ENCODE measurements around the gene LBR. TPM values are rescaled to one million over a fixed set of nuclear protein-coding genes. Genes with fewer than 3 reads are reported as not detected.

The LBR gene
- total and polyA plus RNA-seq, 2 of the 4 experiments (the other 2 are of a cell fraction), result 21.3 to 24.9 TPM

DNA sequence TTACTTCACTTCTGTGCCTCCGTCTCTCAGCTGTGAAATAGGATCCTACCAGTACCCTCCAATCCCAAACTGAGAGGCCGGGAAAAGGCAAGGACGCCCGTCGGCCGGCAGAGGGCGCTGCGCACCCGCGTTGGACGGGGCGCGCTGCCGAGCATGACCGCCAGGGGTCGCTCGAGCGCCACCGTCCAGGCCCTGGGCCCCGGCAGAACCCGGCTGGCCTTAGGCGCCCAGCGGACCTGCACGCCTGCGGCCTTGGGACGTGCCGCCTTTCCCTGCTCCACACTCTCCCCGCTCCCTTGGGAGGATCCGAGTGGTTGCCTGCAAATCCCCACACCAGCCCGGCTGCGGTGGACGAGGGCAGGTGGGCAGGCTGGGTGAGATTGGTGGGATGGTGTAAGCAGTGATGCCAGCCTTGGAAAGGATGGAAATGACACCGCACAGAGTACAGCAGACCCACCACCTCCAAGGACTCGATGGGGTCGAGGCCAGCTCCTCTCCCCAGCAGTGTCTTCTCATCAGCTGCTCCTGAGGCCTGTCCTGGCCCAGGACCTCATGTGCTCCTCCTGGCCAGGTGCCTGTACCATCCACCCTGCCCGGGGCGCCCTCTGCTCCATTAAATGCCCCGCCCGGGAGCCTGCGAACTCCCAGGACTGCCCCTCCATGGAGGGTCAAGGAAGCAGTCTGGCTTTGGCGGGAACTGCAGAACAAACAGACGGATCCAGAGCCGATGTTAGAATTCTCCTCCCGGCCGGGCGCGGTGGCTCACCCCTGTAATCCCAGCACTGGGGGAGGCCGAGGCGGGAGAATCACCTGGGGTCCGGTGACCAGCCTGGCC is 47.4 kb upstream of the LBR start (continued):
- TF ChIP-seq CEBPB (IDR thresholded peaks at IDR 0.05; ENCODE audit: low read depth, low read length) (no peak), RFX5 (IDR thresholded peaks at IDR 0.05; ENCODE audit: low read depth, low read length) (no peak)

DNA sequence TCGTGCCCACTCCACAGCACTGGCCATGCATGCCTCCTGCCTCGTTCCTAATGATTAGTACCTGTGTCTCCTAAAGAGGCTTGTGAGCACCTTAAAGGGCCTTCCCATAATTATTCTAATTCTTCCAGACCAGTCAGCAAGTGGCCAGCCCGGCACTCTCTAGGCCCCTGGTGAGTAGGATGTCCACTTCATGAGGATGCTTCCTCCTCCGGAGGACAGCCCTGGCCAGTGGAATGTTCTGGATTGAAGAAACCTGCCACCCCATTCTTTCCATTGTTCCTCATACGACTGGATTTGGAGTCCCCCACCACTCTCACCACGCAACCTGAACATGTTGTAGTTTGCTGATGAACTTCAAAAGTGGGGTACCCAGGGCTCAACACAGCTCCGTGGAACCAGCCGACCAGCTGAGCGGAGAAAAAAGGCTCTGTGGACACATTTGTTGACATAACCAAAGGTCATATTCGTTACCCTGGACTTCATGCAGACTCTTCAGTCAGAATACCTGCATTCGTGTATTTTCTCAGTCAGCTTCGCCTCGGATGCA is 46.7 kb upstream of the LBR start:
- Histone ChIP-seq H4K91ac (ENCODE audit: insufficient read depth, low read depth, low read length) (no peak overlapping the region), H2BK5ac (ENCODE audit: low read depth, low read length, poor library complexity, severe bottlenecking) (no peak overlapping the region), H4K5ac (ENCODE audit: low read depth, low read length) (no peak overlapping the region), H3K4me2 (ENCODE audit: low read depth, low read length) (no peak overlapping the region), H3K9me1 (ENCODE audit: insufficient read depth, low read length) (peaks cover 5% of the 10 kb centered on the region), H3K27me3 (ENCODE audit: control insufficient read depth, insufficient read depth, low read length) (peaks cover 2% of the 10 kb centered on the region; the same call in 1 of the 2 replicates), H2AK9ac (replicated peaks; ENCODE audit: low read depth, low read length, poor library complexity) (peak overlapping the region; percentile 95), H3K18ac (ENCODE audit: low read depth, low read length) (no peak overlapping the region), H3K4me1 (ENCODE audit: control insufficient read depth, insufficient read depth, low read length) (peaks cover 2% of the 10 kb centered on the region), H3K23ac (ENCODE audit: low read depth, low read length) (no peak overlapping the region), H2BK20ac (ENCODE audit: low read depth, low read length) (no peak overlapping the region), H3K27ac (ENCODE audit: insufficient read depth, low read length) (no peak overlapping the region), H4K20me1 (ENCODE audit: insufficient read depth, low read length) (no peaks in the 10 kb centered on the region), H3K9ac (ENCODE audit: low read depth, low read length) (no peak overlapping the region), H2BK120ac (ENCODE audit: low read depth, low read length) (no peak overlapping the region), H3K79me1 (ENCODE audit: low read depth in 1 of 2, low read length in 2 of 2) (no peaks in the 10 kb centered on the region; a peak in 1 of 4 replicates), H3K9me3 (ENCODE audit: control insufficient read depth, insufficient read depth, low read length) (0 out of 2 replicates have a peak, but pooled peaks cover 2% of the 10 kb centered on the region), H2BK15ac (ENCODE audit: low read depth, low read length) (no peak overlapping the region), H3K4me3 (ENCODE audit: insufficient read depth, low read depth, low read length) (no peak overlapping the region), H2AFZ (replicated peaks; ENCODE audit: low read length, poor library complexity) (peak overlapping the region; percentile 99), H3K36me3 (ENCODE audit: control insufficient read depth, insufficient read depth, low read length) (no peaks in the 10 kb centered on the region), H3K4ac (ENCODE audit: low read depth, low read length) (no peak overlapping the region), H2AK5ac (ENCODE audit: low read depth, low read length) (0 out of 2 replicates have a peak overlapping the region, but pooled peaks have one; percentile 10), H3K56ac (ENCODE audit: extremely low read depth, insufficient read depth, low read length) (no peak overlapping the region), H3K14ac (replicated peaks; ENCODE audit: low read depth, low read length) (no peak overlapping the region), H4K8ac (ENCODE audit: low read depth in 2 of 2, low read length in 2 of 2) (no peak overlapping the region; a peak in 1 of 4 replicates)
- ATAC-seq (ENCODE audit: low read depth) (peak; percentile 5), DNase-seq (no peak)
- BruUV-seq (replicated peaks), result no TSS peak
- TF ChIP-seq CEBPB (IDR thresholded peaks at IDR 0.05; ENCODE audit: low read depth, low read length) (no peak), RFX5 (IDR thresholded peaks at IDR 0.05; ENCODE audit: low read depth, low read length) (no peak), MAFK (IDR thresholded peaks at IDR 0.05; ENCODE audit: low read depth, low read length) (no peak), RAD21 (IDR thresholded peaks at IDR 0.05; ENCODE audit: low read length) (no peak), BHLHE40 (IDR thresholded peaks at IDR 0.05; ENCODE audit: low read depth, low read length) (no peak), RCOR1 (IDR thresholded peaks at IDR 0.05; ENCODE audit: insufficient replicate concordance, low read length) (no peak), POLR2A (IDR thresholded peaks at IDR 0.05; ENCODE audit: low read depth, low read length) (no peak), FOS (IDR thresholded peaks at IDR 0.05; ENCODE audit: low read depth, low read length) (no peak), MAZ (IDR thresholded peaks at IDR 0.05; ENCODE audit: borderline replicate concordance, low read depth, low read length) (no peak), MXI1 (IDR thresholded peaks at IDR 0.05; ENCODE audit: borderline replicate concordance, low read depth, low read length) (no peak)
- TF ChIP-seq, protein P1, sequence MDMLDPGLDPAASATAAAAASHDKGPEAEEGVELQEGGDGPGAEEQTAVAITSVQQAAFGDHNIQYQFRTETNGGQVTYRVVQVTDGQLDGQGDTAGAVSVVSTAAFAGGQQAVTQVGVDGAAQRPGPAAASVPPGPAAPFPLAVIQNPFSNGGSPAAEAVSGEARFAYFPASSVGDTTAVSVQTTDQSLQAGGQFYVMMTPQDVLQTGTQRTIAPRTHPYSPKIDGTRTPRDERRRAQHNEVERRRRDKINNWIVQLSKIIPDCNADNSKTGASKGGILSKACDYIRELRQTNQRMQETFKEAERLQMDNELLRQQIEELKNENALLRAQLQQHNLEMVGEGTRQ (IDR thresholded peaks at IDR 0.05; ENCODE audit: low read depth, low read length), result no peak
- TF ChIP-seq, protein P2, sequence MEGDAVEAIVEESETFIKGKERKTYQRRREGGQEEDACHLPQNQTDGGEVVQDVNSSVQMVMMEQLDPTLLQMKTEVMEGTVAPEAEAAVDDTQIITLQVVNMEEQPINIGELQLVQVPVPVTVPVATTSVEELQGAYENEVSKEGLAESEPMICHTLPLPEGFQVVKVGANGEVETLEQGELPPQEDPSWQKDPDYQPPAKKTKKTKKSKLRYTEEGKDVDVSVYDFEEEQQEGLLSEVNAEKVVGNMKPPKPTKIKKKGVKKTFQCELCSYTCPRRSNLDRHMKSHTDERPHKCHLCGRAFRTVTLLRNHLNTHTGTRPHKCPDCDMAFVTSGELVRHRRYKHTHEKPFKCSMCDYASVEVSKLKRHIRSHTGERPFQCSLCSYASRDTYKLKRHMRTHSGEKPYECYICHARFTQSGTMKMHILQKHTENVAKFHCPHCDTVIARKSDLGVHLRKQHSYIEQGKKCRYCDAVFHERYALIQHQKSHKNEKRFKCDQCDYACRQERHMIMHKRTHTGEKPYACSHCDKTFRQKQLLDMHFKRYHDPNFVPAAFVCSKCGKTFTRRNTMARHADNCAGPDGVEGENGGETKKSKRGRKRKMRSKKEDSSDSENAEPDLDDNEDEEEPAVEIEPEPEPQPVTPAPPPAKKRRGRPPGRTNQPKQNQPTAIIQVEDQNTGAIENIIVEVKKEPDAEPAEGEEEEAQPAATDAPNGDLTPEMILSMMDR (conservative IDR thresholded peaks at IDR 0.05; ENCODE audit: low read depth, low read length), result no peak
- intact Hi-C loops (cut with micrococcal nuclease), result no loop called here
- POLR2A ChIA-PET (ENCODE audit: unreplicated experiment), result interaction anchor here (0.6 kb wide), 1 partner anchor 438 kb away, joined by 3 read pairs; no protein-coding TSS in a partner anchor
- WGBS, 2 experiments (ENCODE audit: extremely low coverage in 2 of 2, insufficient read length in 1 of 2), result 42% methylated on average over 8 of the region's 13 CpGs; no CpG with 5 or more reads in 1 of the 2 experiments
- in situ Hi-C loops (cut with MboI; ENCODE audit: low sequenced_read_pairs), result loop anchor here (5.0 to 10.0 kb wide), 2 partner anchors 370 to 438 kb away; no protein-coding TSS in a partner anchor
- dilution Hi-C loops (cut with HindIII; ENCODE audit: low sequenced_read_pairs, unreplicated experiment), result loop anchor here (25.0 kb wide), 1 partner anchor 513 kb away; the partner anchor contains the start of gene SDE2
- CTCF ChIA-PET, result interaction anchor here (0.5 to 1.9 kb wide), 42 partner anchors 9 to 523 kb away, joined by 3 to 23 read pairs (median 5); partner anchors contain the start of genes PYCR2, SRP9 and TMEM63A

All from IMR-90 (cell line).